ENCODE measurements around the gene AZU1. TPM values are rescaled to one million over a fixed set of nuclear protein-coding genes. Genes with fewer than 3 reads are reported as not detected.

AZU1 gene
- total RNA-seq, 4 donors from 2014 or later: 0.68 TPM; not detected in 3

DNA sequence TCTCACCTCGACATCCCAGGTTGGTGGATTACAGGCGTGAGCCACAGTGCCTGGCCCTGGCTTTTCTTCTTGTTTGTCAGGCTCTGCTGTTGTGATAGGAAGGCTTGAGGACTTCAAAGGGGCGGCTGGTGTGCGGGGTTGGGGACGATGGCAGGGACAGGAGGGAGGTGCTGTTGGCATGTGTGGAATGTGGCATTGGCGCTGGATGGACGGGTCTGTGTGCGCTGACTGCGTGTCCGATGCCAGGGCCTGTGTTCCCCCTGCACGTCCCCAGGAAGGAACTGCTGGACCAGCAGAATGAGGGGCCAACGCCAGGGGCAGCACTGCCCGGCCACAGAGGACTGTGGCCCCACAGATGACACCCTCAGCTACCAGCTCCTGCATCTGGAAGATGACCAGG is 43.1 kb upstream of the AZU1 start:
- TF ChIP-seq, protein P1, sequence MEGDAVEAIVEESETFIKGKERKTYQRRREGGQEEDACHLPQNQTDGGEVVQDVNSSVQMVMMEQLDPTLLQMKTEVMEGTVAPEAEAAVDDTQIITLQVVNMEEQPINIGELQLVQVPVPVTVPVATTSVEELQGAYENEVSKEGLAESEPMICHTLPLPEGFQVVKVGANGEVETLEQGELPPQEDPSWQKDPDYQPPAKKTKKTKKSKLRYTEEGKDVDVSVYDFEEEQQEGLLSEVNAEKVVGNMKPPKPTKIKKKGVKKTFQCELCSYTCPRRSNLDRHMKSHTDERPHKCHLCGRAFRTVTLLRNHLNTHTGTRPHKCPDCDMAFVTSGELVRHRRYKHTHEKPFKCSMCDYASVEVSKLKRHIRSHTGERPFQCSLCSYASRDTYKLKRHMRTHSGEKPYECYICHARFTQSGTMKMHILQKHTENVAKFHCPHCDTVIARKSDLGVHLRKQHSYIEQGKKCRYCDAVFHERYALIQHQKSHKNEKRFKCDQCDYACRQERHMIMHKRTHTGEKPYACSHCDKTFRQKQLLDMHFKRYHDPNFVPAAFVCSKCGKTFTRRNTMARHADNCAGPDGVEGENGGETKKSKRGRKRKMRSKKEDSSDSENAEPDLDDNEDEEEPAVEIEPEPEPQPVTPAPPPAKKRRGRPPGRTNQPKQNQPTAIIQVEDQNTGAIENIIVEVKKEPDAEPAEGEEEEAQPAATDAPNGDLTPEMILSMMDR (IDR thresholded peaks at IDR 0.05; ENCODE audit: low read depth): no peak

GRCh38 chr19:787536-787935 is 40.1 kb upstream of the AZU1 start:
- TF ChIP-seq, protein P1 (IDR thresholded peaks at IDR 0.05; ENCODE audit: low read depth): no peak

- TF ChIP-seq, protein P1 (IDR thresholded peaks at IDR 0.05; ENCODE audit: low read depth): no peak
These were observed 39.0 kb upstream of the AZU1 start for GRCh38 chr19:788686-788982.

GRCh38 chr19:788983-789700 is 38.5 kb upstream of the AZU1 start:
- TF ChIP-seq, protein P1 (IDR thresholded peaks at IDR 0.05; ENCODE audit: low read depth): no peak

- TF ChIP-seq, protein P1 (IDR thresholded peaks at IDR 0.05; ENCODE audit: low read depth): no peak
These were observed 38.0 kb upstream of the AZU1 start for GRCh38 chr19:789701-790060.

DNA sequence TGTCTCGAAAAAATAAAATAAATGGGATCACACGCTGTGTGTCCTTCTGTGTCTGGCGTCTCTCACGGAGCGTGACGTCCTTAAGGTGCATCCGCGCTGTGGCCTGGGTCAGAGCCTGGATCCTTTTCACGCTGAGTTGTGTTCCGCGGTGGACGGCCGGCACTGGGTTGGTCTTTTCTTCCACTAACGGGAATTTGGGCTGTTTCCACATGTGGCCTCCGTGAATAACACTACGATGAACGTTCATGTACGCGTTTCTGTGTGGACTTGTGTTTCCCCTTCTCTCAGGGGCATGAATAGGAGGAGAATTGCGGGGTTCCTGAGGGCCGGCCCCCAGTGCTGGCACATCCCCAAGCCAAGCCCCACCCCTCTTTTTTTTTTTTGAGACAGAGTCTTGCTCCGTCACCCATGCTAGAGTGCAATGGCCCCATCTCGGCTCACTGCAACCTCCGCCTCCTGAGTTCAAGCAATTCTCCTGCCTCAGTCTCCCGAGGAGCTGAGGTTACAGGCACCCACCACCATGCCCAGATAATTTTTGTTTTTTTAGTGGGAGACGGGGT is 36.5 kb upstream of the AZU1 start:
- TF ChIP-seq, protein P1 (IDR thresholded peaks at IDR 0.05; ENCODE audit: low read depth): no peak

DNA sequence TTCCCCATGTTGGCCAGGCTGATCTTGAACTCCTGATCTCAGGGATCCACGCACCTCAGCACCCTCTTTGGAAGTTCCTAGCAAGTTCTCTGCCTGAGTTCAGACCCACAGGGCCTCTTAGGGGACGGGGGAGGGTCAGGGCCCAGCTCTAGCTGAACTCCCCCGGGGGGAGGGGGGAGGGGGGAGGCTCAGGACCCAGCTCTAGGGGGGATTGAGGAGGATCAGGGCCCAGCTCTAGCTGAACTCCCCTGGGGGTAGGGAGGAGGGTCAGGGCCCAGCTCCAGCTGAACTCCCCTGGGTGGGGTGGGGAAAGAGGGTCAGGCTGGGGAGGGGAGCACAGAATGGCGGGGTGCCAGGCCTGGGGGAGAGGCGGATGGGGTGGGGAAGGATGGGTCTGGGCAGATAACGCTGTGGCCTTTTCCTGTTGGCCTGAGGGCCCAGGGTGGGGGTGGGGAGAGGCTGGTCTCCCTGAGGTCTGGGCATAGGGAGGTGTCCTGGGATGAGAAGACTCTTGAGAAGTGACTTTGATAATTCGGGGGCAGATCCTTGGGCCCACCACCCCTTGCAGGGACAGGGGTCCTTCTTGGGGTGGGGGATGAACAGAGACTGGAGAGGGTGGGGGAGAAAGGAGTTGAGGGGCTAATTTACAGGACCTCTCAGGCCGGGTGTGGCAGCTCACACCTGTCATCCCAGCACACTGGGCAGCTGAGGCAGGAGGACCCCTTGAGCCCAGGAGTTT is 35.9 kb upstream of the AZU1 start:
- TF ChIP-seq, protein P1 (IDR thresholded peaks at IDR 0.05; ENCODE audit: low read depth): no peak
